Stimulated activated CD4-positive, alpha-beta T cell treated with anti-CD3 and anti-CD28 coated beads, Interleukin-1b, Interleukin-23, amount 100 ng/mL, for 24 hours (primary cell): ENCODE measurements around the gene COX14.
"Not testable (repeated sequence)": the region's sequence is repeated elsewhere in the genome, so short reads cannot be mapped to it uniquely, and the experiment has no call there.

Source experiments
- DNase-seq, 4 experiments: peaks; one replicate each; pipeline ENCODE4 v3.0.0-alpha.2; 2020; ENCODE audit warnings: low read depth in 4 of 4, low spot score in 1 of 4

Gene COX14

GRCh38 chr12:50107416-50108268 is 4.4 kb upstream of the COX14 start:
- no peak for DNase-seq

- no peak for DNase-seq
Measured at GRCh38 chr12:50109319-50109718, 2.7 kb upstream of the COX14 start.

- no peak for DNase-seq
Measured at GRCh38 chr12:50110127-50110761, 1.8 kb upstream of the COX14 start.

- DNase-seq = no peak
Measured at GRCh38 chr12:50110762-50111351, 1.2 kb upstream of the COX14 start.

GRCh38 chr12:50111395-50111692 is 692 bp upstream of the COX14 start:
- no peak for DNase-seq

- DNase-seq = no peak
Measured at GRCh38 chr12:50112456-50113218, 601 bp downstream of the COX14 start.

- no peak for DNase-seq
Measured at GRCh38 chr12:50117057-50117622, 5.1 kb downstream of the COX14 start.

- no peak for DNase-seq
Measured at GRCh38 chr12:50119387-50119786, 7.4 kb downstream of the COX14 start.

- no peak for DNase-seq
Measured at GRCh38 chr12:50120521-50120920, 8.5 kb downstream of the COX14 start.

- DNase-seq = no peak
Measured at GRCh38 chr12:50120953-50121352, 8.9 kb downstream of the COX14 start.

- no peak for DNase-seq
Measured at GRCh38 chr12:50121641-50122040, 9.6 kb downstream of the COX14 start.

GRCh38 chr12:50123203-50123602 is 11.2 kb downstream of the COX14 start:
- no peak for DNase-seq

- no peak for DNase-seq
Measured at GRCh38 chr12:50127546-50127945, 15.5 kb downstream of the COX14 start.

- DNase-seq = no peak
Measured at GRCh38 chr12:50129290-50129689, 17.3 kb downstream of the COX14 start.

GRCh38 chr12:50132505-50133135 is 20.6 kb downstream of the COX14 start:
- no peak for DNase-seq

- no peak for DNase-seq
Measured at GRCh38 chr12:50142993-50143392, 31.0 kb downstream of the COX14 start.

- no peak for DNase-seq
Measured at GRCh38 chr12:50145439-50145838, 33.4 kb downstream of the COX14 start.

GRCh38 chr12:50147281-50147680 is 35.2 kb downstream of the COX14 start:
- DNase-seq = no peak

GRCh38 chr12:50148011-50148410 is 36.0 kb downstream of the COX14 start:
- DNase-seq = not testable (repeated sequence)

GRCh38 chr12:50149311-50149710 is 37.3 kb downstream of the COX14 start:
- DNase-seq = no peak
